ENCODE results near the gene GPC6.

GPC6 gene

GRCh38 chr13:93948162-93948922 lies 721.7 kb downstream of the GPC6 start:
- no peak for DNase-seq

GRCh38 chr13:93951108-93951507 lies 724.5 kb downstream of the GPC6 start:
- DNase-seq = peak; percentile 39

- no peak for DNase-seq
Measured at GRCh38 chr13:93951951-93952350, 725.3 kb downstream of the GPC6 start.

- no peak for DNase-seq
Measured at GRCh38 chr13:93953841-93954240, 727.2 kb downstream of the GPC6 start.

- no peak for DNase-seq
Measured at GRCh38 chr13:93955904-93956303, 729.3 kb downstream of the GPC6 start.

- no peak for DNase-seq
Measured at GRCh38 chr13:93956426-93956825, 729.8 kb downstream of the GPC6 start.

GRCh38 chr13:93957371-93957770 lies 730.8 kb downstream of the GPC6 start:
- DNase-seq = peak; percentile 7

- DNase-seq = no peak
Measured at GRCh38 chr13:93959796-93960533, 733.4 kb downstream of the GPC6 start.

GRCh38 chr13:93963266-93964145 lies 736.9 kb downstream of the GPC6 start:
- peak; percentile 77 for DNase-seq

- peak; percentile 19 for DNase-seq
Measured at GRCh38 chr13:93964146-93964512, 737.5 kb downstream of the GPC6 start.

- DNase-seq = no peak
Measured at GRCh38 chr13:93965587-93965986, 739.0 kb downstream of the GPC6 start.

GRCh38 chr13:93966267-93966936 lies 739.8 kb downstream of the GPC6 start:
- no peak for DNase-seq

- no peak for DNase-seq
Measured at GRCh38 chr13:93967286-93967685, 740.7 kb downstream of the GPC6 start.

- no peak for DNase-seq
Measured at GRCh38 chr13:93975242-93975641, 748.6 kb downstream of the GPC6 start.

GRCh38 chr13:93976528-93976927 lies 749.9 kb downstream of the GPC6 start:
- no peak for DNase-seq

- no peak for DNase-seq
Measured at GRCh38 chr13:93977986-93978385, 751.4 kb downstream of the GPC6 start.

GRCh38 chr13:93981426-93981977 lies 754.9 kb downstream of the GPC6 start:
- no peak for DNase-seq

GRCh38 chr13:93982179-93982918 lies 755.7 kb downstream of the GPC6 start:
- no peak for DNase-seq

GRCh38 chr13:93984052-93984451 lies 757.4 kb downstream of the GPC6 start:
- no peak for DNase-seq

GRCh38 chr13:93984876-93985275 lies 758.3 kb downstream of the GPC6 start:
- no peak for DNase-seq

GRCh38 chr13:93987458-93987857 lies 760.9 kb downstream of the GPC6 start:
- DNase-seq = no peak

- DNase-seq = no peak
Measured at GRCh38 chr13:93991569-93991968, 765.0 kb downstream of the GPC6 start.

Data from HCEC 1CT (cell line).